Gastrocnemius medialis (tissue), 4 donors: Measurements from ENCODE around the gene SLC25A17. TPM values are rescaled to one million over a fixed set of nuclear protein-coding genes. Genes with fewer than 3 reads are reported as not detected.

Experiments used
- ATAC-seq, 2 donors: fragments of 150-250 bp; one replicate each; pipeline ENCODE4 v1.9.1; 2016
- DNase-seq, 2 donors: peaks; one replicate each; pipeline ENCODE4 v3.0.0-alpha.2; 2019
- H3K27ac ChIP-seq, 4 donors: fragments of 200-600 bp; sonication (generic); 1 replicate in 1 of 4; 2 replicates in 3 of 4; pipeline ENCODE4 v1.5.1; 2016 to 2018; ENCODE audit warnings: mild to moderate bottlenecking in 2 of 4, moderate library complexity in 1 of 4
- H3K27me3 ChIP-seq, 3 donors: fragments of 200-600 bp; sonication (generic) in 2 of 3; 1 replicate in 1 of 3; 2 replicates in 2 of 3; pipeline versions ENCODE4 v1.5.1 to v1.6.0; 2016 to 2019; ENCODE audit warnings: mild to moderate bottlenecking in 1 of 3, moderate library complexity in 1 of 3
- H3K36me3 ChIP-seq, 2 donors: fragments of 200-600 bp; sonication (generic) in 1 of 2; one replicate each; pipeline ENCODE4 v1.5.1; 2017 to 2018
- H3K4me1 ChIP-seq, 2 donors: fragments of 200-600 bp; sonication (generic) in 1 of 2; one replicate each; pipeline ENCODE4 v1.5.1; 2016 to 2017; ENCODE audit warnings: mild to moderate bottlenecking in 2 of 2
- H3K4me3 ChIP-seq, 4 donors: fragments of 200-600 bp; sonication (generic) in 3 of 4; 1 replicate in 1 of 4; 2 replicates in 3 of 4; pipeline ENCODE4 v1.5.1; 2016 to 2019; ENCODE audit warnings: mild to moderate bottlenecking in 2 of 4
- H3K9me3 ChIP-seq, 3 donors: fragments of 200-600 bp; sonication (generic) in 2 of 3; 1 replicate in 1 of 3; 2 replicates in 2 of 3; pipeline ENCODE4 v1.5.1; 2016 to 2019
- POLR2A ChIP-seq, 2 donors: fragments of 450-650 bp; IDR thresholded peaks; one replicate each; pipeline ENCODE4 v1.6.1; 2017; ENCODE audit warnings: antibody characterized with exemption in 2 of 2, mild to moderate bottlenecking in 2 of 2, moderate library complexity in 2 of 2
- in situ Hi-C, 4 donors: fragments of 200-750 bp; cut with MboI; loops; one replicate each; pipeline versions ENCODE4 v1.15.0 to v1.8.0; 2017; ENCODE audit warnings: low sequenced_read_pairs in 4 of 4
- intact Hi-C: fragments of 100-400 bp; cut with DNase I; formaldehyde crosslinking; loops from one replicate; pipeline ENCODE4 v1.15.1; 2023; ENCODE audit warnings: low total_unique reads
- total RNA-seq, 4 donors: library from RNA; depleted of rRNA; stranded (reverse); fragments of >200 nt; gene quantifications; one replicate each; pipeline versions ENCODE4 v1.1.0 to v1.2.3, GENCODE V29; 2016
- TF ChIP-seq, protein P1 (sequence below), 5 experiments: fragments of 450-650 bp in 3 of 5; fragments of 200-600 bp in 2 of 5; sonication (generic) in 2 of 5; IDR thresholded peaks in 4 of 5; conservative IDR thresholded peaks in 1 of 5; 1 replicate in 4 of 5; 2 replicates in 1 of 5; pipeline ENCODE4 v1.5.1; 2016 to 2019; ENCODE audit warnings: antibody characterized with exemption in 5 of 5, mild to moderate bottlenecking in 3 of 5, moderate library complexity in 3 of 5

The SLC25A17 gene
- total RNA-seq, 4 donors from 2014 or later, result 2.6 to 12.2 (median 3.8) TPM

DNA sequence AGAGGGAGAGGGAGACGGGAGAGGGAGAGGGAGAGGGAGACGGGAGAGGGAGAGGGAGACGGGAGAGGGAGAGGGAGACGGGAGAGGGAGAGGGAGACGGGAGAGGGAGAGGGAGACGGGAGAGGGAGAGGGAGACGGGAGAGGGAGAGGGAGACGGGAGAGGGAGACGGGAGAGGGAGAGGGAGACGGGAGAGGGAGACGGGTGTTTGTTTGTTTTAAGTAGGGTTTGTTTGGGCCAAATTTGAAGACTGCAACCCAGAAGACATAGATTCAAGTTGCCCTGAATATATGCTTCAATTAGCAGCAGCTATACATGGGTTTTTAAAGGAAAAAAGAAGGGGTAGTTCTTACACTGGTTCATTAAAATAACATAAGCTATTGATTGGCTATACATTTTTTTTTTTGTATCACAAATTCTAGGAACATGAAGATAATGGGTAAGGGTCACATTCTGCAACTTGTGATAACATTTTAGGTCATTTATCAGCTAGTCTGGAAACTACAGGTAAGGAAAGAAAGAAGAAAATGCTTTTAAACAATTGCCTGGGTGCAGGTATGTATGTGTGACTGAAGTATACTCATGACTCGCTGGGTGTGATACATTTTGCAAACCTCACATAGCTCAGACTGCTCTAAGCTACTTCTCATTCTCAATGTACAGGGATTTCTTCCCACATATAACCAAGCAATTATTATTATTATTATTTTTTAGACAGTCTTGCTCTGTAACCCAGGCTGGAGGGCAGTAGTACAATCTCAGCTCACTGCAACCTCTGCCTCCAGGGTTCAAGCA is 72.5 kb downstream of the SLC25A17 start:
- no peak for ATAC-seq
- H3K4me1 ChIP-seq, result no peaks in the 10 kb centered on the region
- intact Hi-C loops, result no loop called here
- in situ Hi-C loops, result no loop called here
- no peaks in the 10 kb centered on the region for H3K36me3 ChIP-seq
- H3K27ac ChIP-seq, result no peak overlapping the region
- H3K27me3 ChIP-seq, result no peaks in the 10 kb centered on the region
- H3K9me3 ChIP-seq, result no peaks in the 10 kb centered on the region
- no peak for TF ChIP-seq POLR2A (IDR thresholded peaks at IDR 0.05)
- DNase-seq, result no peak
- H3K4me3 ChIP-seq, result no peak overlapping the region

DNA sequence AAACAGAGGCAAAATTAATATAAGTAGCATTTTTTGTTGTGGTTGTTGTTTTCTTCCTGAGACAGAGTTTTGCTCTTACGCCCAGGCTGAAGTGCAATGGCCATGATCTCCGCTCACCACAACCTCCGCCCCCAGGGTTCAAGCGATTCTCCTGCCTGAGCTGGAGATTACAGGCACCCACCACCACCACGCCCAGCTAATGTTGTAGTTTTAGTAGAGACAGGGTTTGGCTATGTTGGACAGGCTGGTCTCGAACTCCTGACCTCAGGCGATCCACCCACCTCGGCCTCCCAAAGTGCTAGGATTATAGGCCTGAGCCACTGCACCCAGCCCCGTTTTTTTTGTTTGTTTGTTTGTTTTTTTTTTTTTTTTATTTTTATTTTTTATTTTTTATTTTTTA is 75.4 kb downstream of the SLC25A17 start:
- H3K36me3 ChIP-seq, result no peaks in the 10 kb centered on the region
- no peaks in the 10 kb centered on the region for H3K27me3 ChIP-seq
- H3K4me1 ChIP-seq, result no peaks in the 10 kb centered on the region
- no peak overlapping the region for H3K4me3 ChIP-seq
- no peak overlapping the region for H3K27ac ChIP-seq
- in situ Hi-C loops, result no loop called here
- TF ChIP-seq POLR2A (IDR thresholded peaks at IDR 0.05), result no peak
- TF ChIP-seq, protein P1, sequence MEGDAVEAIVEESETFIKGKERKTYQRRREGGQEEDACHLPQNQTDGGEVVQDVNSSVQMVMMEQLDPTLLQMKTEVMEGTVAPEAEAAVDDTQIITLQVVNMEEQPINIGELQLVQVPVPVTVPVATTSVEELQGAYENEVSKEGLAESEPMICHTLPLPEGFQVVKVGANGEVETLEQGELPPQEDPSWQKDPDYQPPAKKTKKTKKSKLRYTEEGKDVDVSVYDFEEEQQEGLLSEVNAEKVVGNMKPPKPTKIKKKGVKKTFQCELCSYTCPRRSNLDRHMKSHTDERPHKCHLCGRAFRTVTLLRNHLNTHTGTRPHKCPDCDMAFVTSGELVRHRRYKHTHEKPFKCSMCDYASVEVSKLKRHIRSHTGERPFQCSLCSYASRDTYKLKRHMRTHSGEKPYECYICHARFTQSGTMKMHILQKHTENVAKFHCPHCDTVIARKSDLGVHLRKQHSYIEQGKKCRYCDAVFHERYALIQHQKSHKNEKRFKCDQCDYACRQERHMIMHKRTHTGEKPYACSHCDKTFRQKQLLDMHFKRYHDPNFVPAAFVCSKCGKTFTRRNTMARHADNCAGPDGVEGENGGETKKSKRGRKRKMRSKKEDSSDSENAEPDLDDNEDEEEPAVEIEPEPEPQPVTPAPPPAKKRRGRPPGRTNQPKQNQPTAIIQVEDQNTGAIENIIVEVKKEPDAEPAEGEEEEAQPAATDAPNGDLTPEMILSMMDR (IDR thresholded peaks at IDR 0.05 in 4 of 5, conservative IDR thresholded peaks at IDR 0.05 in 1 of 5), result no peak
- no peaks in the 10 kb centered on the region for H3K9me3 ChIP-seq
- intact Hi-C loops, result no loop called here
- no peak for DNase-seq
- no peak for ATAC-seq

DNA sequence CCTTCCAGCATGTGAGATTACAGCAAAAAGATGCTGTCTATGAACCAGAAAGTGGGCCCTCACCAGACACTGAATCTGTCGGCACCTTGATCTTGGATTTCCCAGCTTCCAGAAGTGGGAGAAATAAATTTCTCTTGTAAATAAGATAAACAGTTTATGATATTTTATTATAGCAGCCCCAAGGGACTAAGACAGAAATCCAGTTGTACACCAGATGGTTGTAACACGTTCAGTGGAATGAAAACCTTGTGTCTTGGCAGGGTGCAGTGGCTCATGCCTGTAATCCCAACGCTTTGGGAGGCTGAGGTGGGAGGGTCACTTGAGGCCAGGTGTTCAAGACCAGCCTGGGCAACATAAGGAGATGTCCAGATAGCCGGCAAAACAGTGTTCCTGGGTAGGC is 78.0 kb downstream of the SLC25A17 start:
- TF ChIP-seq, protein P1 (IDR thresholded peaks at IDR 0.05 in 4 of 5, conservative IDR thresholded peaks at IDR 0.05 in 1 of 5), result no peak
- TF ChIP-seq POLR2A (IDR thresholded peaks at IDR 0.05), result no peak
- Histone ChIP-seq H3K4me1 (no peaks in the 10 kb centered on the region), H3K9me3 (no peaks in the 10 kb centered on the region), H3K36me3 (no peaks in the 10 kb centered on the region), H3K27me3 (no peaks in the 10 kb centered on the region), H3K4me3 (no peak overlapping the region), H3K27ac (no peak overlapping the region)
- in situ Hi-C loops (no loop called here), intact Hi-C loops (no loop called here)
- ATAC-seq (no peak), DNase-seq (no peak)

DNA sequence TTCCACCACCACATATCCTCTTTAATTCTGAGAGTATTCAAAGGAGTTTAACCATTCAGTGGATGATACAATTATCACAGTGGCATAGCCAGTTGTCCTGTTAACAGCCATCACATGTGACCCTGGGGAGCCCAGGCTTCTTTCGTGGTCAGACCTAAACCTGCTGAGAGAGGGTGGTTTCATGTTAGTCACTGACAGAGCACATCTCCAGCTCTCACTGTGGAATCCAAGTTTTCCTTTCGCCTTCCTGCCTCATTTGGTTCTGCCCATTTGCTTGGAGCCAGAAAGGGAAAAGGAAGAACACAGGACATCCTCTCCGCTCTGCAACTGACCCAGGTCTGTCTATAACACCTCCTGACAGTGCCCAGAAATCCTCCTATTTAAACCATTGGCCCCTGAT is 79.4 kb downstream of the SLC25A17 start:
- ATAC-seq, result no peak

DNA sequence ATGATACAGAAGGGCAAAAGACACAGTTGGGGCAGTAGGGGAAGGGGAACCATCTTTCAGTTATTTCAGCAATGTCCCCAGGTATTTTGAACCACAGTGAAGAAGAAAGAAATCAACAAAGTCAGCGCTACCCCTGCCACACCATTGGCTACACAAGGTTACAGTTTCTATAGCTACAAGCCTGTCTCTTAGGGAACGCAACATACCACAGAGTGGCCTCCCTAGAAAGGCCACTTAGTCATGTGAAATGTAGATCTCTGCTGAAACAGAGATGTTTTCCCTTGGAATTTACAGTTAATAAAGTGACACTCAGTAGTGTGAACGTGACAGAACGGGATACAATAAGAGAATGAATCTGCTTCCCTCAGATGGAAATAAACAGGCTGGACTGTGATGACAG is 85.2 kb downstream of the SLC25A17 start:
- H3K4me1 ChIP-seq, result no peaks in the 10 kb centered on the region
- no peaks in the 10 kb centered on the region for H3K36me3 ChIP-seq
- no peak overlapping the region for H3K27ac ChIP-seq
- no peak for DNase-seq
- in situ Hi-C loops, result no loop called here
- no peak for TF ChIP-seq POLR2A (IDR thresholded peaks at IDR 0.05)
- TF ChIP-seq, protein P1 (IDR thresholded peaks at IDR 0.05 in 4 of 5, conservative IDR thresholded peaks at IDR 0.05 in 1 of 5), result no peak
- intact Hi-C loops, result no loop called here
- no peaks in the 10 kb centered on the region for H3K27me3 ChIP-seq
- H3K9me3 ChIP-seq, result no peaks in the 10 kb centered on the region
- H3K4me3 ChIP-seq, result no peak overlapping the region
- ATAC-seq, result no peak

More for the DNA sequence above, 79.4 kb downstream of the SLC25A17 start:
- TF ChIP-seq, protein P1 (IDR thresholded peaks at IDR 0.05 in 4 of 5, conservative IDR thresholded peaks at IDR 0.05 in 1 of 5), result no peak
- no peak for TF ChIP-seq POLR2A (IDR thresholded peaks at IDR 0.05)
- no peak overlapping the region for H3K27ac ChIP-seq
- intact Hi-C loops (no loop called here), in situ Hi-C loops (no loop called here)
- H3K4me1 ChIP-seq, result no peaks in the 10 kb centered on the region
- DNase-seq, result no peak
- no peaks in the 10 kb centered on the region for H3K27me3 ChIP-seq
- H3K4me3 ChIP-seq, result no peak overlapping the region
- no peaks in the 10 kb centered on the region for H3K36me3 ChIP-seq
- no peaks in the 10 kb centered on the region for H3K9me3 ChIP-seq
